ENCODE data around the gene FEM1B. TPM values are rescaled to one million over a fixed set of nuclear protein-coding genes. Genes with fewer than 3 reads are reported as not detected.

Gene FEM1B
- total RNA-seq, 2 donors from 2014 or later = 51.3 to 54.6 TPM

DNA sequence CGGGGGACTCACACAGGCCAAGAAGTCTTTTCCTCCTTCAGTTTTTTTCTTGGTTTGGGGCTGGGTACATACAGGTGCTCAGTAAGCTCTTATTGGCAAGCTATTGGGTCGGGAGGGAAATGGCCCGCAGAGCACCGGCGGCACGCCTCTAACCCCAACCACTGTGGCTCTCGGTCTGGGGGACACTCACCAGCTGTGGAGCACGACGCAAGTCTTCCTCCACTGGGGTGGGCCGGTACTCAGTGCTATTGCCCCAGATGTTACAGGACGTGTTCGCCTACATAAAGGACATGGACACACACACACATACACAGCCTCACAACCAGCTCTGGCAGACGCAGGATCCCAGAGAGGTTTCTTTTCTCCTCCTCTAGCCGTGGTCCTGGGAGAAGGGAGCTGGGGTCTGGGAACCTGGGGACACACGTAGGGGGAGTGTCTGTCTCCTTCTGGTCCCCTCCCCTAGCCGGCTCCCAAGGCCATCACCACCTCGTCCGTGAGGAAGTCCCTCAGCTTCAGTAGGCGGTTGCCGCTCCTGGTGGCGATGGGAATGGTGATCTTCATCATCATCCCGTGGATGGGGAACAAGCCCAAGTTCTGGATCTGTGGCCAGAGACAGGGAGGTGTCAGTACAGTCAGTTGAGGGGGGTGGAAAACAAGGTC, 33.4 kb downstream of the FEM1B start:
- Mint-ChIP-seq H3K4me1 (ENCODE audit: low read depth) (peaks cover 10% of the 10 kb centered on the region), H3K36me3 (ENCODE audit: insufficient read depth in 2 of 2) (no peaks in the 10 kb centered on the region), H3K4me3 (no peak overlapping the region), H3K27me3 (ENCODE audit: low read depth) (no peaks in the 10 kb centered on the region), H3K9me3 (no peaks in the 10 kb centered on the region), H3K27ac (no peak overlapping the region)
- no peak for DNase-seq
- ATAC-seq (replicated peaks in 1 of 2) = no peak

DNA sequence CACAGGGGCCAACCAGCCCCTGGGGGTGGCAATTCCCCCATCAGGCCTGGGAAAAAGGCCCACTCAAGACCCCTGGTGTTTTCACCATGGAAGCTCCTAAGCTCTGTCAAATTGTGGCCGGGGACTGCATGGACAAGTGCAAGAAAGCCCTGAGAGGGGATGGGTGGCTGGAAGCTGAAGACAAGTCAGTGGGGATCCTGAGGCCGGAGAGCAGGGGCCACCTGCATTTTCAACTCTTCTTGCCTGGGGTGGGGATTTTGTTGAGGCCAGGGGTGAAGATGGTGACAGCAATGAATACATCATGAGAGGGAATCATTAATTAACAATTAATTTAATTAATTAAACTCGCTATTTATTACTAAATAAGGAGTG, 33.9 kb downstream of the FEM1B start:
- no peak overlapping the region for H3K4me3 Mint-ChIP-seq
- H3K36me3 Mint-ChIP-seq (ENCODE audit: insufficient read depth in 2 of 2) = no peaks in the 10 kb centered on the region
- no peaks in the 10 kb centered on the region for H3K27me3 Mint-ChIP-seq (ENCODE audit: low read depth)
- ATAC-seq (replicated peaks in 1 of 2) (no peak), DNase-seq (no peak)
- H3K4me1 Mint-ChIP-seq (ENCODE audit: low read depth) = peaks cover 6% of the 10 kb centered on the region
- no peaks in the 10 kb centered on the region for H3K9me3 Mint-ChIP-seq
- H3K27ac Mint-ChIP-seq = no peak overlapping the region

DNA sequence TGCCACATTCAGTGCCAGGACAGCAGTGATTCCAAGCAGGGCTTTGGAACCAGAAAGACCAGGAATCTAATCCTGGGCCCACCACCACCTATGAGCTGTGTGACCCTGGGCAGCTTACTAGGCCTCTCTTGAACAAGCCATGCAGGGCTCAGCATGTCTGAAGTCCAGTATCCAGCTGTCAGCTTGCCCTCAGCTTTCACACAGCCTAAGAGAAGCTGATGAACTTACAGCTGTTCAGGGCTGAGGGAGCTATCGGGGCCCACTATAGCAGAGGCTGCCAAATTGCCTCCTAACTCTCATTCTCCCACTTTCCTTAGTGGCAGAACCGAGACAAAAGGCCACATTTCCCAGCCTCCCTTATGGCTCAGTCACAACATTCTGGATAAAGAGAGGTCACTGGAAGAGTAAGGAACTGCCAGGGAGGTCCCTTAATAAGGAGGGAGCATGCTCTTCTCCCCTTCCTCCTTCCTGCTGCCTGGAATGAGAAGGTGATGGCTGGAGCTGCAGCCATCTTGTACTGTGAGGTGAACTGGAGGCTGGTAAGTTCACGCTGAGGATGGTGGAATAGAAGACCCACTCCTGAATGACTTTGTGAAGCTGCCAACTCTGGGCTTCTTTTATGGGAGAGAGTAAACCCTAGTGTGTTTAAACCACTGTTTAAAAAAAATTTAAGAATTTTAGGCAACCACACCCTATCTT, 34.5 kb downstream of the FEM1B start:
- DNase-seq = no peak
- H3K4me1 Mint-ChIP-seq (ENCODE audit: low read depth) = peaks cover under 1% of the 10 kb centered on the region
- no peak for ATAC-seq (replicated peaks in 1 of 2)
- no peaks in the 10 kb centered on the region for H3K9me3 Mint-ChIP-seq
- H3K36me3 Mint-ChIP-seq (ENCODE audit: insufficient read depth in 2 of 2) = no peaks in the 10 kb centered on the region
- H3K4me3 Mint-ChIP-seq = no peak overlapping the region
- no peaks in the 10 kb centered on the region for H3K27me3 Mint-ChIP-seq (ENCODE audit: low read depth)
- H3K27ac Mint-ChIP-seq = no peak overlapping the region

DNA sequence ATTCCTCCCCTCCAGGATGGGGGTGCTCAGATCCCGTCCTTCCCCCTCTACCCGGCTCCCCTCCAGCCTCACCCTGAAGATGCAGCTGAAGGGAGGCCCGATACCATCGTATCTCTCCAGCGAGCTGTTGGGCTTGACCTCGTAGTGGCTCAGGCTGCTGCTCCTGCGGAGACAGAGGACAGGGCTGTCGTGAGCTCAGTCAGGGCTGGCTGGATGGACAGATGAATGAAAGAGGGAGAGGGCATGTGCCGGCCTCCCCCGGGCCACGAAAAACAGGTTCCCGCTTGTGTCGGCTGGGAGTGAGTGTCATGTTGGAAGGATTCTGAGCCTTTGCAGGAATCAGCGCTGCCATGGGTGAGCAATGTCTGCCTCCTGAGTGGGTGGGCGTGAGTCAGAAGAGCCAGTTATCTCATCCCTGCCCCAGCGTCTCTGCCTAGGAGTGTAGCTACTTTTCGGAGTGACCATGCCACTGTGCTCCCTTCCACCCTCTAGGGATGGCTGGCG, 35.2 kb downstream of the FEM1B start:
- ATAC-seq (replicated peaks in 1 of 2) (no peak), DNase-seq (no peak)
- Mint-ChIP-seq H3K4me3 (no peak overlapping the region), H3K27ac (no peak overlapping the region), H3K9me3 (no peaks in the 10 kb centered on the region), H3K27me3 (ENCODE audit: low read depth) (no peaks in the 10 kb centered on the region), H3K36me3 (ENCODE audit: insufficient read depth in 2 of 2) (no peaks in the 10 kb centered on the region), H3K4me1 (ENCODE audit: low read depth) (no peaks in the 10 kb centered on the region)

DNA sequence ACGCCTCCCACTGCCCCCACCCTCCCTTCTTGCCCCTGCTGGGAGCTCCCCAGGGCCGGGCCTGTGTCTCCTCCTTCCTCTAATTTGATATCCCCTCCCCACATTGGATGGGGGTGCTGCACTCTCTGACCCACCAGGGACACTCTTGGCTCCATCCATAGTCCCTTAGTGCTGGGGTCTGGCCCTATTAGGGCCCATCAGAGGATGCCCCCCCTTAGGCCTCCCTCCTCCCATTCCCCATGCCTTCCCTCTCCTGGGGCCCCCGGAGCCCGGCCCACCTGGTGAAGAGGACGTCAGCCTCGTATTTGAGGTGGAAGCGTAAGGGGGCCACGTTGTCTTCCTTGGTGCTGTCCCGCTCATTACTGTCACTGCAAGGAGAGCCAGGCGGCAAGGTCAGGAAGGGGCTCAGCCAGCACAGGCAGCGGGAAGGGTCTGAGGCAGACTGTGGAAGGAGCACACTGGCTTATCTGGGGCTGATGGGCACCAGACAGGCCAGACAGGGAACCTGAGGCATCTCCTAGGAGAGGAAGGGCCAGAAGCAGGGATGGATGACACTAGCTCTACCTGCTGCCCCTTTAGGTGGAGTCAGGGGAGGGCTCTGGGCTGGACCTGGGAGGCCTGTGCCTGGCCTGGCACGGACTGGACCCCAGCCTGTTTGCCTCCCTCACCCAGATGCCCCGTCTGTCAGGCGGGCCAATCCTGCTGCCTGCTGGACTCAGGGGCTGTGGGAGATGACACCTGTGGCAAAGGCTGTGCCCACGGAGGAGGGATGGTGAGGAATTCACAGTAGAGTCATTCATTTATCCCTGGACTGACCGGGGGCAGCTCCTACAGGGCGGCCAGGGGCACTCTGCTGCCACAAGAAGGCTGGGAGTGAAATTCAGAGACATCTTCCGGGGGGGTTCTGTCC, 36.2 kb downstream of the FEM1B start:
- H3K36me3 Mint-ChIP-seq (ENCODE audit: insufficient read depth in 2 of 2) = no peaks in the 10 kb centered on the region
- no peak for ATAC-seq (replicated peaks in 1 of 2)

DNA sequence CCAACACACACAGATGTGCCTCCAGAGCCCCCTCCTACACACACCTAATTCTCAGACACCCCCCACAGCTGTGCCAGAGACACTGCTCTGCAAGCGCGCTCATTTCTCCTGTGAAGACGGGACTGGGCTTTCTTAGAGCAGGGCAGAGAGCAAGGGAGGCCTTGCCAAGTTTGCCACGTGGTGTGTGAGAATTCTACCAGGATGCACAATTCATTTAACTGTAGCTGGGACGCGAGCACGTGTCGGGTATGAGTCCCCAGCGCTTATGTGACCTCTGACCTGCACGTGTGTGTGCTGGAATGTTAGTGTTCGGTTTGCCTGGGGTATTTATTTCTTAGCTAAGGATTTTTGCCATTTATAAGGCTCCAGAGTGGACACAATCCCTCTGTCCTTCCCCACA, 37.0 kb downstream of the FEM1B start:
- Mint-ChIP-seq H3K4me3 (no peak overlapping the region), H3K4me1 (ENCODE audit: low read depth) (no peaks in the 10 kb centered on the region), H3K9me3 (no peaks in the 10 kb centered on the region), H3K27ac (no peak overlapping the region), H3K27me3 (ENCODE audit: low read depth) (no peaks in the 10 kb centered on the region), H3K36me3 (ENCODE audit: insufficient read depth in 2 of 2) (no peaks in the 10 kb centered on the region)
- ATAC-seq (replicated peaks in 1 of 2) (no peak), DNase-seq (no peak)

More for the DNA sequence above, 36.2 kb downstream of the FEM1B start:
- Mint-ChIP-seq H3K4me1 (ENCODE audit: low read depth) (no peaks in the 10 kb centered on the region), H3K9me3 (no peaks in the 10 kb centered on the region), H3K4me3 (no peak overlapping the region), H3K27me3 (ENCODE audit: low read depth) (no peaks in the 10 kb centered on the region), H3K27ac (no peak overlapping the region)
- no peak for DNase-seq

DNA sequence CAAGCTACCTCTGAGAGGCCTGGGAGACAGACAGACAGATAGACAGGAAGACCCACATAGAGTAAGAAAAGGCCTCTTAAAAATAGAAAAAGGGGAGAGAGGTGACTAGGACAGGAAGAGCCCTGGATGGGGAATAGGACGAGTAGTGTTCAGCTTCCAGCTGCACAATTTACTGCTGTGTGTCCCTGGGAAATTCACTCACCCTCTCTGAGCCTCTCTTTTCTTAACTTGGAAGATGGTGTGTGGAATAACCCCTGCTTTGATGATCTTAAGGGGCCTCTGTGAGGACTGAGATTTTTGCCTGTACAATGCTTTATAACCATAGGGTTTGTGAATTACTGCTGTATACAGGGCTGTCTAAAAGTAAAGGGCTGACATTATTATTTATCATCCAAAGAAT, 37.5 kb downstream of the FEM1B start:
- H3K36me3 Mint-ChIP-seq (ENCODE audit: insufficient read depth in 2 of 2) = no peaks in the 10 kb centered on the region
- no peak overlapping the region for H3K27ac Mint-ChIP-seq
- no peak overlapping the region for H3K4me3 Mint-ChIP-seq
- ATAC-seq (replicated peaks in 1 of 2) (no peak), DNase-seq (no peak)
- no peaks in the 10 kb centered on the region for H3K4me1 Mint-ChIP-seq (ENCODE audit: low read depth)
- H3K27me3 Mint-ChIP-seq (ENCODE audit: low read depth) = no peaks in the 10 kb centered on the region
- H3K9me3 Mint-ChIP-seq = no peaks in the 10 kb centered on the region

DNA sequence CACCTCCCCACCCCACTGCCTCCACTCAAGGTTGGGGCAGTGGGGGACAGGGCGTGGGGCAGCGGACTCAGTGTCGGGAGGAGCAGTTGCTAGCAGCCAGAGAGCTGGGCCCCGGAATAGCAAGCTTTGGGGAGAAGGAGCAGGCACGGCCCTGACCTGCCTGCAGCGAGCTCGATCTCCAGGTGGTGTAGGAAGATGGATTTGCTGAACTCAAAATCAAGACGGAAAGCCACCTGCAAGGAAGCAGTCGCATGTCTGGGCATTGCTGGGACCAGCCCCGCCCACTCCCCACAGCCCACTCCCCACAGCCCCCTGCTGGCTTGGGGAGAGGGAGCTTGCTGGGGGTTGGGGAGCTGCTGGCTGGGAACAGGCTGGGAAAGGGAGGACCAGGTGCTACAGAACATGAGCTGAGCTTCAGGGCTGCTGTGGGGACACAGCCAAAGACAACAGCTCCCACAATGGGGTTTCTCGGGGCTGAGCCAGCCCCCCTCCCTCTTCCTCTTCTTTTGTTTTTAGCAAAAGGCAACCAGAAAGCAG, 38.0 kb downstream of the FEM1B start:
- Mint-ChIP-seq H3K4me3 (no peak overlapping the region), H3K4me1 (ENCODE audit: low read depth) (no peaks in the 10 kb centered on the region), H3K9me3 (no peaks in the 10 kb centered on the region), H3K36me3 (ENCODE audit: insufficient read depth in 2 of 2) (no peaks in the 10 kb centered on the region), H3K27me3 (ENCODE audit: low read depth) (no peaks in the 10 kb centered on the region), H3K27ac (no peak overlapping the region)
- ATAC-seq (replicated peaks in 1 of 2) (no peak), DNase-seq (no peak)

DNA sequence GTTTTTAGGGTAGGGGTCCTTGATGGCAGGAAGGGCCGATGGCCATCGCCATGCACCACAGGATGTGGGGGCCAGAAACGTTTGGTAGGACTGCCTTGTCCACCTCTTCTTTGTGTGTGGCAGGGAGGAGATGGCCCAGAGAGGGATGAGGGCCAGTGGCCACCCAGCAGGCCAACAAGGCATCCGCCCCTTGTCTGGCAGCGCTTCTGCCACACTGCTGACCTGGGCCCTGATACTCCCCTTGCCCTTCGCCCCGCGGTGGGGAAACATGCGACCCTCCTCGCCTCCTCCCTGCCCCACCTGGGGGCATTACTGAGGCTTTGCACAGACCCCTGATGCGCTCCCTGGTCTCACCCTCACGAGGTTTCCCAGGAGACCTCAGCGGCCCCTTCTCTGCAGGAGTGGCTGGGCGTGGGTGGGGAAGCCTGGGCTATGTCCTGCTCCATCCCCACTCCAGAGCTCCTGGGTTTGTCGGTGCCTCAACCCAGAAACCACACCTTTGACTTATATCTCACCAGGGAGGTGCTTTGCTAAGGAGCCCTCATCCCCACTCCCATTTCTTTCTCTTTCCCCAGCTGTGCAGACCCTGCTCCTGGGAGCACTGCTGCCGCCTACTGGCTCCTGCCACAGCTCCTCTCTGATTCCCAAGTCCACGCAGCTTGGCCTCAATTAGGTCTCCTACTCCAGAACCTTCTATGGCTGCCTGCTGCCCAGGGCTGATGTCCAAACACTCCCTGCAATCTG, 38.7 kb downstream of the FEM1B start:
- Mint-ChIP-seq H3K4me3 (no peak overlapping the region), H3K36me3 (ENCODE audit: insufficient read depth in 2 of 2) (no peaks in the 10 kb centered on the region), H3K27me3 (ENCODE audit: low read depth) (no peaks in the 10 kb centered on the region), H3K27ac (no peak overlapping the region), H3K4me1 (ENCODE audit: low read depth) (no peaks in the 10 kb centered on the region), H3K9me3 (no peaks in the 10 kb centered on the region)
- DNase-seq (no peak), ATAC-seq (replicated peaks in 1 of 2) (no peak)

DNA sequence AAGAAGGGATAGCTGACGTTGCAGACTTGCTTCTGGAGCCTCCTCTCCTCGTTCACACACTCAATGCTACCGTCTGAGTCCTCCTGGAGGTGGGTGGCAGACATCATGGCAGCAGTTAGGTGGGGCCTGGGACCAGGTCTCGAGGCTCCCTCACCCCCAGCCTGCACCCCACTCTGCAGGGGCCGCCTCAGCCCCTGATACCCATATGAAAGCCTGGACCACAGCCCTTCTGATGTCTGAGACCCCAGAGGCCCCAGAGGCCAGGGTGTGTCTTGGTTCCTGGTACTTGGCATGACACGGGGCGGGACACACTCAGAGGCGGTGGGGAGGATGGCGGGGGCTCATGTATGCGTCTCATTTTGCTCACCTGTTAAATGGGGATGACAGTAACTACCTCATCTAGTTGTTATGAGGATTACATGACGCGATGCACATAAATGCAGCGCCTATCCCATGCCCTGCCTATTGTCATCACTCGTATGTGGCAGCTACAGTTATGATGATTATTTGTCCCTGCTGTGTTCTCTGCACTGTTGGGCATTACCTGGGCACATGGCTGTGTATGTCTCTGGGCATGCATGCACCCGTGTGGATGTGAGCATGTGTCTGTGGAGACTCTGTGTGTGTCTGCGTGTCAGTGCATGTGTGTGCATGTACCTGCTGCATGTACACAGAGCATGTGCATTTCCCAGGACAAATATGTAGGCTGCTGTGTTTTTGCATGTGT, 39.9 kb downstream of the FEM1B start:
- Mint-ChIP-seq H3K27me3 (ENCODE audit: low read depth) (no peaks in the 10 kb centered on the region), H3K36me3 (ENCODE audit: insufficient read depth in 2 of 2) (no peaks in the 10 kb centered on the region), H3K4me3 (no peak overlapping the region), H3K27ac (no peak overlapping the region), H3K4me1 (ENCODE audit: low read depth) (no peaks in the 10 kb centered on the region), H3K9me3 (no peaks in the 10 kb centered on the region)
- no peak for DNase-seq
- ATAC-seq (replicated peaks in 1 of 2) = no peak

DNA sequence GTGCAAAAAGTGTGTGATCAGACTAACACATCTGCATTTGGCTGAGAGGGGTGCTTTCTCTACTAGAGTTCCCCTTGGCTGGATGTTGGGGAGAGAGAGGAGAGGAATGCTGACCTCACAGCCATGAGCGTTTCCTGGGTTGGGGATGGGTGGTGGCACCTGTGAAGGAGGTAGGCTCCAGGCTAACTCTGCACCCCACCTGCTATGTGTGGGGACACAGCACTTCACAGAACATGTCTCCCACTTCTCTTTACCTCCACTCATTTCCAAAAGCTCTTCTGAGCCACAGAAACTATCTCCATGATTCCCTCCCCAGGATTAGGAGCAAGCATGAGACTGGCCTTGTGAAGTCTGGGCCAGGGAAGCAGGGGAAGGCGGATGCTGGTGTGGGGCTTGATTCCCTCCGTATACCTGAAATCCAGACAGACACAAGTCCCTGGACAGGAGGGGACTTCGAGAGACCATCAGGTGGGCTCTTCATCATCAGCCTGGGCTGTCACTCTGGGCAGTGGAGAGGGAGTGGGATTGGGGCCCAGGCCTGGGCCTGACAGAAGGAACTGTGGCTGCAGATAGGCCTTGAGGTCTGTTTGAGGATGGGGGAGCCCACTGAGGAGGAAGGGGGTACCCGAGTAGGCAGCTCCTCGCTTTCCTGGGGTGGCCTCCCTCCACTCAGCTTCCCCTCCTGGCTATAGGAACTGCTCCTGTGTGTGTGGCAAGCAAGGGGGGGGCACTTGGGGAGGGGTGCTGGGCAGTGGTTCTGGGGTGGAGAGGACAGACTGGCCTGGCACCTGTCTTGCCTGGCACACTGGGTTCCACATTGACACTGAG, 40.7 kb downstream of the FEM1B start:
- Mint-ChIP-seq H3K27me3 (ENCODE audit: low read depth) (no peaks in the 10 kb centered on the region), H3K36me3 (ENCODE audit: insufficient read depth in 2 of 2) (no peaks in the 10 kb centered on the region), H3K27ac (no peak overlapping the region), H3K4me1 (ENCODE audit: low read depth) (no peaks in the 10 kb centered on the region), H3K4me3 (no peak overlapping the region), H3K9me3 (no peaks in the 10 kb centered on the region)
- ATAC-seq (replicated peaks in 1 of 2) (no peak), DNase-seq (no peak)

All from activated T-cell treated with anti-CD3 and anti-CD28 coated beads, Interleukin-2, amount 50 U/mL, for 72 hours (primary cell).